ENCODE data around the gene ZNF800. TPM values are rescaled to one million over a fixed set of nuclear protein-coding genes. Genes with fewer than 3 reads are reported as not detected.
"Not testable (repeated sequence)": the region's sequence is repeated elsewhere in the genome, so short reads cannot be mapped to it uniquely, and the experiment has no call there.

Gene ZNF800
- total RNA-seq, 1 experiment from 2014 or later = 5.3 TPM

DNA sequence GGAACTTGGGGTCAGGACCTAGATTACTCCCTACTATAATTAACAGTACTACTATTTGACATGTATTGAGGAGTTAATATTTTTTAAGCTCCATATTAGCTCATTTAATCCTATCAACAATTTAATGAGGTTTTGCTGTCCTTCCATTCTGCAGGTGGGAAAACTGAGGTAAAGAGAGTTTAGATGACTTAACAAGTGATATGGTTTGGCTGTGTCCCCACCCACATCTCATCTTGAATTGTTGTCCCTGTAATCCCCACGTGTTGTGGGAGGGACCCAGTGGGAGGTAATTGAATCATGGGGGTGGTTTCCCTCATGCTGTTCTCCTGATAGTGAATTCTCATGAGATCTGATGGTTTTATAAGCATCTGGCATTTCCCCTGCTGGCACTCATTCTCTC is 2.6 kb upstream of the ZNF800 start:
- not testable (repeated sequence) for H3K9me3 ChIP-seq, H3K27me3 ChIP-seq, H3K4me3 ChIP-seq, DNase-seq
- peaks cover 13% of the 10 kb centered on the region for H3K36me3 ChIP-seq

DNA sequence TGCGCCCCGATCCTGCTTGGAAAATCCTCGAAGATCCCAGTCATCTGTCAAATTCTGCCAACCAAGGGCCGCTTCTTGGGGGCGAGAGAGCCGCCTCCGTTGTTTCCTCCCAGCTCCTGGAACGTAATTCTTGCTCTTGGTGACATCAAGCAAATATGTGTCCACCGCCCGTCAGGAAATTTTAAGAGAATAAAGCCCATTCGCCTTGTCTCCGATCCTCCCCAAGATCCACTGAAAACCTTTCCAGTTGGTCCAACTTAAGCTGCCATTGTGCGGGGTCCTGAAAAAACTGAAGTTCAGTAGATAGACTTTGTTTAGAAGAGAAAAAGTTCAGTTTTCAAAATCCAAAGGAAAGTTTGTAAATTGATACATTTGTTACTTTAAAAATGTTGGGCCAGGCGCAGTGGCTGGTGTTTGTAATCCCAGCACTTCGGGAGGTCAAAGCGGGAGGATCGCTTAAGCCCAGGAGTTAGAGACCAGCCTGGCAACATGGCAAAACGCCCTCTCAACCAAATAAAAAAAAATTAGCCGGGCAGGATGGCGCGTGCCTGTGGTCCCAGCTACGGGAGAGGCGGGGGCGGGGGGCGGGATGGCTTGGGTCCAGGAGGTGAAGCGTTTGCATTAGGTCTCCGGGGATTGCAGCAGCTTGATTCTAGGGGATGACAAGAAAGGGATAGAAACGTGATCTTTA is 1.0 kb upstream of the ZNF800 start:
- DNase-seq = no peak
- Histone ChIP-seq H3K27me3 (no peaks in the 10 kb centered on the region), H3K4me3 (peak overlapping the region; percentile 92), H3K36me3 (peaks cover 26% of the 10 kb centered on the region), H3K9me3 (no peaks in the 10 kb centered on the region)

DNA sequence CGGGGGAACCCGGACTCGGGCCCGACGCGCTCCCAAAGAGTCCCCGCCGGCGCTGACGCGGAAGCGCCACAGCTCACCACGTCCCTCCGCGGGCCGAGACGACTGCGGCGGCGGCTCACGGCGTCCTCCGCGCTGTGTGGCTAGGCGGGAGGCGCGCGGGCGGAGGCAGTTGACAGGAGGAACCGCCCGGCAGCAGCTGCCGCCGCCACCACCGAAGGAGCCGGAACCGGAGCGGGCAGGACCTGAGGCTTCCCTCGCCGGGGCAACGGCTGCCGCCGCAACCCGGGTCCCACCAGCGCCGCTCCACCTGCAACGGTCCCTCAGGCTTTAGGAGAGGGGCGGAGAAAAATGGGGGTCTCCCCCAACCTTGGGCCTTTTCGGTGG is 334 bp downstream of the ZNF800 start:
- Histone ChIP-seq H3K36me3 (peaks cover 30% of the 10 kb centered on the region), H3K4me3 (peak overlapping the region; percentile 92), H3K9me3 (no peaks in the 10 kb centered on the region), H3K27me3 (no peaks in the 10 kb centered on the region)
- peak; percentile 59 for DNase-seq

DNA sequence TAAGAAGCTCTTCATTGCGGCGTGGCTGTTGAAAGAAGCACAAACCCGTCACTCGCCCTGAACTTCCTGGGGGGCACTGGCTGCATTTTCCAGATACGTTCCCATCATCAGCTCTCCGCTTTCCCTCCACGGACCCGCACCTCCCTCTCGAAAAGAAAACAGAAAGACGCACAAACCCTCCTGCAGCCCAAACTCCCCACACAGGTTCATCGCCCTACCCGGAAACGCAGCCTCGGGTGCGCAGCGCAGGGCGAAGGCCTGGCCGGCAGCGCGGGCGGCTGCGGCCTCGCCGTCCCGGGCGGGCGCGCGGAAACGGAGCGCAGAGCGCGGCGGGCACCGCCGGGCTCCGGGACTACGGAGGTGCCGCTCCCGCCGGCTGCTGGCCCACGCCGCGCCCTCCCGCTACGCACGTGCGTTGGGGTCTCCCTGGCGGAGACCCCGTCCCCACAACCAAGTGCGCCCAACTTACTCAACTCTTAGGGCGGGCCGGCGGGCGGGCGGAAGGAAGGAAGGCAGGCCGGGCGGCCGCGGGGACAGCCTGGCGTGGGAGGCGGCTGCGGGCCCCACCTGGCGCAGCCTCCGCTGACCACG is 822 bp downstream of the ZNF800 start:
- peak overlapping the region; percentile 92 for H3K4me3 ChIP-seq
- no peaks in the 10 kb centered on the region for H3K27me3 ChIP-seq
- peaks cover 33% of the 10 kb centered on the region for H3K36me3 ChIP-seq
- H3K9me3 ChIP-seq = no peaks in the 10 kb centered on the region
- DNase-seq = peak; percentile 16

DNA sequence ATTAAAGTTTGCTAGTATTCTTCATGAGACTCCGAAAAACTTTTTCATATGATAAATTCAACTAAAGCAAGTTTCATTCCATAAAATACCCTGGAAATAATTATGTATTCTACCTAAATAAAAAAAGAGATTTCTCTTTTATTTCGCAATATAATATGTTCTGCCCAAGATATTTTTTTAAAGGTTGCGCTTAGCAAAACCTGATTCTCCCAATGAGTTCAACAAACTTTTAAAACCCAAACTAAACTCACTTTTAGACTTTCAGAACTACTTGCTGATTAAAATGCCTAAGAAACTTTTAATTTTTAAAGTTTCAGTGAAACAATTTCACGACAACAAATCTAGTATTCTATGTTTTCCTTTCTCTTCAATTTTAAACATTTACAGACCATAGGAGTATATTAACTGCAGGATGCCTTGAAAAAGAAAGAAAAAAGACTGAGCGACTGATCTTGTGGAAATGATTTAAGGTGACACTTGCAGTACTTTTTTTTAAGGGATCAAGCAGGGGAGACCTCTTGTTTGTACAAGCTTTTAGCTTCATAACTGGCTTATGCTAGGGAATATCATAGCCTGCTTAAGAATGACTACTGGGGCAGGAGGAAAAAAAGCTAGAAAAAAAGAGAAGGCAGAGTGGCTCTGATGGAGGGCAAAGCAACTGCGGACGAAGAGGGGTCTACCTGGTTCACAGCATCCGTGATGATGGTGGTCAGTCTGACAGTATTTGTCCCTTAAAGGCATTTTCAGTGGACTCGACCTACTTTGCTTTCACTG is 1.5 kb downstream of the ZNF800 start:
- DNase-seq = no peak
- Histone ChIP-seq H3K4me3 (peak overlapping the region; percentile 92), H3K27me3 (no peaks in the 10 kb centered on the region), H3K36me3 (peaks cover 37% of the 10 kb centered on the region), H3K9me3 (no peaks in the 10 kb centered on the region)

DNA sequence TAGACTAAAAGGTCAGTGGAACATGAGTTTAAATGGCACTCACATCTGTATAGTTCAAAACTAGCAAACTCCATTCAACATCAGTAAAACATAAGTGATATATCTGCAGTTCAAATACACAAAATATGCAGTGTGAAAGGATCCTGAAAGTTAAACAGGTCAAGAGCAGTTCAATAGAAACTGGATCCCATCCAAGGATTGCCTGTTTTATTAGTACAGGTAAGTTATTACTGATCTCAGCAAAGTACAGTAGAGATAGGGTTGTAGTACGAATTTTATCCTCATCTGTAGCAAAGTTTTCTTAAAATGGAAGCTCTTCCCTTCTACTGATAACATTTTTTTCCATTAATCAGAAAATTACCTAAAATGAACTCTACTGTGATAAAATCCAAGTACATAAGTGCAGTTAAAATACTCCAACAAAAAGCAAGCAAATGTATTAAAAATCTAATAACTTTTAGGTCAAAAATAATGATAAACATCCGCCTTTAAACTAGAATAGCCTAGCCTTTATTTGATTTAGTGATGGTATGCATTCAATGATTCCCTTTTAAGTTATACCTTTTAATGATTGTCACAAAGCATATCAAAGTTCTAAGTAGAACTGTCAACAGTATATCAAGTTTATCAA is 2.2 kb downstream of the ZNF800 start:
- peaks cover 44% of the 10 kb centered on the region for H3K36me3 ChIP-seq

DNA sequence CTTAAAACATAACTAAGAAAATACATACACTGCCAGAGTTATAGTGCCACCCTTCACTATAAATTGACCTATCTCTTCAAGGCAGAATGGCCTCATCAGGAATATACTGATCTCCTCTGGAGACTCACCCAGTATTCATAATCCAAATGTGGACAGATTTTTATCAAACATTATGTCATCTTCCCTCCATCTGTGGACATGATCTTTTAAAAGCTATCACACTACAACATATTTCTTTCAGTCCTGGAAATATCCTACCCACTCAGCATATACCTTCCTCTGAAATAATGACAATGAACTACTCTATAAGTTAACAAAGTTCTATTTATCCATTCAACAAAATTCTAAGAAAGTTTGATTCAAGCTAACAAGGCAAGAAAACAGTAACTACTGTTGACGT is 3.2 kb downstream of the ZNF800 start:
- no peaks in the 10 kb centered on the region for H3K9me3 ChIP-seq
- DNase-seq = no peak
- peaks cover 53% of the 10 kb centered on the region for H3K36me3 ChIP-seq
- no peak overlapping the region for H3K4me3 ChIP-seq
- H3K27me3 ChIP-seq = no peaks in the 10 kb centered on the region

More for the DNA sequence above, 2.2 kb downstream of the ZNF800 start:
- no peaks in the 10 kb centered on the region for H3K9me3 ChIP-seq
- H3K4me3 ChIP-seq = peak overlapping the region; percentile 92
- no peaks in the 10 kb centered on the region for H3K27me3 ChIP-seq
- no peak for DNase-seq

DNA sequence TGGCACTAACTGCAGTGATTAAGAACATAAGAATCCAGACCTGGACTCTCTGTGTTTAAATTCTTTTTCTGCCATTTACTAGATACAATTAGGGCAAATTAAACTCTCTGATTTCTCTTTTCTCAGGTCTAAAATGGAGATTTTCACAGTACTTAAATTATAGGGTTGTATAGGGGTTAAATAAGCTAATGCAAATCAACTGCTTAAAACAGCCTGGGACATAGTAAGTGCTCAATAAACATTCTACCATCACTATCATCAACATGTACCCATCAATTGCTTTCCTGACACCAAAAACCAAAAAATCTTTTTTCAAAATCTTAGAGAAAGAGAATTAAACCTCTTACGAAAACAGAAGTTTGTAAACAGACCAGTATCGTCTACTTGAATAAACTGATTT is 4.5 kb downstream of the ZNF800 start:
- no peaks in the 10 kb centered on the region for H3K27me3 ChIP-seq
- H3K9me3 ChIP-seq = no peaks in the 10 kb centered on the region
- H3K4me3 ChIP-seq = no peak overlapping the region
- peaks cover 57% of the 10 kb centered on the region for H3K36me3 ChIP-seq
- DNase-seq = no peak

DNA sequence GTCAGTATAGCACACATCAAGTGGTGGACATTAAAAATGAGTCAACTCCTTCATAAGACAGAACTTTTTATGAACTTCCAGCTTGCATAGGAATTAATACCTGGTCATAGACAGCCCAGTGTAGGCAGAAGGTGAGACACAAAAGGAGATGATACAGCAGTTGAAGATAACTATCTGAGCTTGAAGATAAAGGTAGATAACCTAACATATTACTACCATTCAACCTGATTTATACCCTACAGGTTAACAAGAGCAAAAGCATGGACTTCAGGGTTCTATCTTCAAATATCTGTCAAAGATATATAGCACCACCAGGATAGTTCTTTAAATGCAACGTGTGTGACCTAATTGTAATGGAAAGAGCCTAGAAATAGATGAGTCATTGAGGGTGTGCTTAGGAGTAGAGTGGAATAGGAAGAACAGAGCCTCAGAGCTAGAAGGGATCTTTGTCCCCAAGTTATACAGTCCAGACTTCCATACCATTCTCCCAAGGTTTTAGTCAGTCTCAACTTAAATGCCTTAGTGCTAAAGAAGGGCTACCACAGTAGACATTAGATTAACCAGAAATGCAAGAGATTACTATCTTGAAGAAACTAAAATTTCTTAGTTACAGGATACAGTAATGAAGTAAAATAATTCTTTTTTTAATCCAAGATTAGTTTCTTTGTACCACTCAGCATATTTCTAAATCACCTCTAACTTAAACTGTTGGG is 9.2 kb downstream of the ZNF800 start:
- DNase-seq = no peak
- peaks cover 42% of the 10 kb centered on the region for H3K36me3 ChIP-seq
- H3K4me3 ChIP-seq = no peak overlapping the region
- no peaks in the 10 kb centered on the region for H3K27me3 ChIP-seq
- no peaks in the 10 kb centered on the region for H3K9me3 ChIP-seq

DNA sequence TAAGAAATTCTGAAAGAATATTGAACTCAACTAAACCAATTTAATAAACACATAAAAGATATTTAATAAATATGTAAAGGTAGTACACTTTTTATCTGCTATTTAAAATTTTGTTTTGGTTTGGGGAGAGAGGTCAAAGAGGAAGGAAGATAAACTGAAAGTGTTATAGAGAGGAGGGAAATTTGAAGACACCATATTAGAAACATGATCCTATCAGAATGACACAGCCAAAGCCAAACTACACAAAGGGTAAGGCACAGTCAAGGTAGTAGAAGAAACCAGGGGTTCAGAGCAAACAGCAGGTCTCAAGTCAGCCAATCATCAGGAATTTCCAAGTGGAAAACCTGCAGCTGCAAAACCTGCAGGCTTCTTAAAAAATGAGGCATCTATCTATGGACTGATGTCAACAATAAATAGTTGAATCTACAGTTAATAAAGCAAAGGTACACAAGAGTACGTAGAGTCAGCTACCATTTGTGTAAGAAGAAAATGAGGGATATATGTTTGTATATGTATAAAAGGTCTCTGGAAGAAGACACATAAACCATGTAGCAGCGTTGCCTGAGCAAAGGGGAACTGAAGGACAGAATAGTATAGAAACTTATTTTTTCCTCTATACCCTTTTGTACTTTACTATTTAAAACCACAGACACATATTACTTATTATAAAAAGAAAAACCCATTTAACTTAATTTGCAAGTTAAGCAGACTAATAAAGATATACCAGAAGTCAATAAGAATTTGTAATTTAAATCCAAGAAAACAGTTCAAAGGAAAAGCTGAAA is 10.0 kb downstream of the ZNF800 start:
- Histone ChIP-seq H3K27me3 (no peaks in the 10 kb centered on the region), H3K4me3 (no peak overlapping the region), H3K9me3 (no peaks in the 10 kb centered on the region), H3K36me3 (peaks cover 41% of the 10 kb centered on the region)
- DNase-seq = no peak

DNA sequence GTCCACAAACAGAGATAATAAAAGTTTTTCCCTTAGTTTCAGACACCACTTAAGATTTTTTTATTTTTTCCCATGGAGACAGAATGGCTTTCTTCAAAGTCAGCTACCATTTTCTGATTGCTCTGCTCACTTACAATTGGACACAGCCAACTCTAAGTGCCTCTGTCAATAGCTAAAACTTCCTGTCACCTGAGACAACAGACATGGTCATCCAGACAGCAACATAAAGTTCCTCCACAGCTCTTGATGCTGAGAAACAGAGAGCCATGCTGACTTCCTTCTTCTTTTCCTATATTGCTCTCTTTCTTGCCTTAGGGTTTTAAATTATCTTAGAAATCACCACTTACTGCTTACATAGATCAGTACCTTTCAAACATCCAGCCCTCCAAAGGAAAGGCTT is 12.0 kb downstream of the ZNF800 start:
- no peak for DNase-seq
- H3K9me3 ChIP-seq = no peaks in the 10 kb centered on the region
- H3K36me3 ChIP-seq = peaks cover 30% of the 10 kb centered on the region
- H3K4me3 ChIP-seq = no peak overlapping the region
- no peaks in the 10 kb centered on the region for H3K27me3 ChIP-seq

DNA sequence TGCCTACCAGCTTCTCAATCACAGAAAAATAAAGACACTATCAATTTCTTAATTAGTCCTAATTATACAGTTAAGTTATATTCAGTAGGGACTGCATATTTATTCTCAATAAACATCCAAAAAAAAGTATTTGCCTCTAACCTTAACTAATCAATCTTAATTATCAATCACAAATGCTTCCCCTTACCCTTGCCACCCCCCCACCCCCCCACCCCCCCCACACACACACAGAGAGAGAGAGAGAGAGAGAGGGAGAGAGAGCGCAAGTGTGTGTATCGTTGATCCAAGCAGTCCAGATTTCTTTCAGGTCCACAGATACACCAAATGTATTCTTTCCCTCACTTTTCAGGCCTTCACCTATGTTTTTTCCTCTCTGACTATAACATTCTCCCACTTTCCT is 12.9 kb downstream of the ZNF800 start:
- no peaks in the 10 kb centered on the region for H3K9me3 ChIP-seq
- no peak overlapping the region for H3K4me3 ChIP-seq
- peaks cover 29% of the 10 kb centered on the region for H3K36me3 ChIP-seq
- H3K27me3 ChIP-seq = no peaks in the 10 kb centered on the region
- DNase-seq = no peak

DNA sequence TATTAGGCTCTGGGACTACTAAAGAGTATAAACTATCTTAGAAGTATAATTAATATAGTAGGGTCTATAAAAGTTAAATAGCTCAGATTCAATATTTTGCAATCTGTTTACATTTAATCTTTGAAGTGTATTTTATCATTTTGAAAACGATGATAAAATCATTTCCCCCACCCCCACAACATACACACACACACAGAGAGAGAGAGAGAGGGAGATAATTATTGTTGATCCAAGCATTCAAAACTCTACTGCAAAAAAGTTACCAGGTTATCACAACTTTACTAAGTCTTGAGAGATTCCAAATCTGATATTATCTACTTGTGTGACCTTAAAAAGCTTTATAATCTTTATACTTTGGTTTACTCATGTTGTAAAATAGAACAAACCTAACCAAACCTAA is 14.0 kb downstream of the ZNF800 start:
- no peak for DNase-seq

DNA sequence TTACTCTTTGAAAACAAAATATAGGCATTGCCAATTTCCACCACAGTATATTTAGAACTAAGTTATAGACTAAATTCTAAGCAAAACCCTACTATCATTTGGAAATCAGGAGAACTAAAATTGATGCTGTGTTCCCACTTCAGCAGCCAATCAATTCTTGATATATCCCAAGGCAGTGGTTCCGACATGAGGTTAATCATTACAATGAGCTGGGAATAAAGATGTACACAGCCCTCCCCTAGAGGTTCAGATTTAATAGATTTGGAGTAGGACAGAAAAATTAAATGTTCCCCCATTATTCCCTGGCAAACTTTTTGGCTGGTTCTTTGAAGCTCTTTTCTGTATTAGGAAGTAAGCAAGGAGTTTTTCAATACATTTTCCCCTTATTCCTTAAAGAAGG is 15.1 kb downstream of the ZNF800 start:
- no peaks in the 10 kb centered on the region for H3K27me3 ChIP-seq
- H3K36me3 ChIP-seq = peaks cover 37% of the 10 kb centered on the region
- no peak for DNase-seq
- no peak overlapping the region for H3K4me3 ChIP-seq
- no peaks in the 10 kb centered on the region for H3K9me3 ChIP-seq

More for the DNA sequence above, 14.0 kb downstream of the ZNF800 start:
- Histone ChIP-seq H3K27me3 (no peaks in the 10 kb centered on the region), H3K36me3 (peaks cover 35% of the 10 kb centered on the region), H3K4me3 (no peak overlapping the region), H3K9me3 (no peaks in the 10 kb centered on the region)

DNA sequence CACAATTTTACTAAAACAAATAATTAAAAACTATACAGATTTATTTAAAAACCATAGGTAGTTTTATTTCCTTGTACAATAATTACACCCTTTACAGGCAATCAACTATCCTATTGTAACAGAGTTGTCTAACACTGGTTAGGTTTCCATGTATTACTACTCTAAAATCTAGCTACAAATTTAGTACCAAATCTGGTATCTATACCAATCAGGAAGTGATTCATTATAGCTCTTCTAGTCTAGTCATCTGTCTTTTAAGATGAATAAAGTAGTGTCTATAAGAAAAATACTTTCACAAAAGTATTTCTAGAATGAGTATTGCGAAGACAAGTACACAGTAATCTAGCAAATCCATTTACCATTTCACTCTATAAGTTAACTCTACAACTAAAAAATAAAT is 16.9 kb downstream of the ZNF800 start:
- H3K4me3 ChIP-seq = no peak overlapping the region
- no peaks in the 10 kb centered on the region for H3K9me3 ChIP-seq
- H3K27me3 ChIP-seq = no peaks in the 10 kb centered on the region
- H3K36me3 ChIP-seq = peaks cover 38% of the 10 kb centered on the region
- no peak for DNase-seq

DNA sequence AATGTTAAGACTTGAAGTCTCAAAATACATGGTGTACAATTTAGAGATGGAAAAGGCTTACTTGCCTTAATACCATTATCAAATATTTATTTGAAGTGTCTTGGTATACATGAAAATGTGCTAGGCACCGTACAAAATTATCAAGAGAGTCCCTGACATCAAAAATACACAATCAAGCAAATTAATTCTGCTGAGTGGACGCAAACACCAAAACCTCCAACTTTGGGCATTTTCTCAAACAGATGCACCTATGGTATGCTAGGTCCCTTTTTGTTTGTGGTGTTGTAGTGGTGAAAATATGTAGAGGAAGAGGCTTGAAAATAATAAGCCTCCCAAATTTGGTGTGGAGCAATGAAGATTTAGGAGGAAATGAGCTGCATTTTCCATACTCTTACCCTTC is 24.8 kb downstream of the ZNF800 start:
- Histone ChIP-seq H3K27me3 (no peaks in the 10 kb centered on the region), H3K4me3 (no peak overlapping the region), H3K36me3 (peaks cover 16% of the 10 kb centered on the region), H3K9me3 (no peaks in the 10 kb centered on the region)
- DNase-seq = no peak
